CD14-positive monocyte (primary cell): Measurements from ENCODE around the gene TBX18. TPM values are rescaled to one million over a fixed set of nuclear protein-coding genes. Genes with fewer than 3 reads are reported as not detected.

Source experiments
- DNase-seq, 3 donors: peaks; one replicate each; pipeline ENCODE4 v3.0.0-alpha.2; 2011 to 2022
- H2AFZ ChIP-seq: 2 replicates; pipeline ENCODE4 v1.6.0; 2012; ENCODE audit warnings: mild to moderate bottlenecking, low read depth, low read length, inconsistent platforms; ENCODE audit not compliant: insufficient read depth, poor library complexity, severe bottlenecking
- H3K27ac ChIP-seq, 2 donors: 1 replicate in 1 of 2; 2 replicates in 1 of 2; pipeline ENCODE4 v1.5.1; 2012 to 2013; ENCODE audit warnings: low read length in 2 of 2, control low read depth in 1 of 2, inconsistent platforms in 1 of 2, low read depth in 1 of 2, mild to moderate bottlenecking in 1 of 2
- H3K27me3 ChIP-seq, 2 donors: one replicate each; pipeline versions ENCODE4 v1.6.0 to v1.6.1; 2011 to 2013; ENCODE audit warnings: low read length in 2 of 2; ENCODE audit not compliant: control insufficient read depth in 2 of 2, insufficient read depth in 2 of 2
- H3K36me3 ChIP-seq, 2 donors: replicated peaks in 1 of 2; 1 replicate in 1 of 2; 2 replicates in 1 of 2; pipeline versions ENCODE4 v1.5.1 to v1.6.1; 2012 to 2013; ENCODE audit warnings: low read length in 2 of 2, control low read depth in 1 of 2, inconsistent platforms in 1 of 2, mild to moderate bottlenecking in 1 of 2; ENCODE audit not compliant: insufficient read depth in 2 of 2, control insufficient read depth in 1 of 2
- H3K4me1 ChIP-seq, 2 donors: 1 replicate in 1 of 2; 2 replicates in 1 of 2; pipeline versions ENCODE4 v1.5.1 to v1.6.1; 2012 to 2013; ENCODE audit warnings: low read length in 2 of 2, control low read depth in 1 of 2, inconsistent platforms in 1 of 2, mild to moderate bottlenecking in 1 of 2, moderate library complexity in 1 of 2; ENCODE audit not compliant: insufficient read depth in 2 of 2, control insufficient read depth in 1 of 2
- H3K4me2 ChIP-seq: replicated peaks from 2 replicates; pipeline ENCODE3; 2012; ENCODE audit warnings: low read length, moderate library complexity, mild to moderate bottlenecking; ENCODE audit not compliant: poor library complexity, severe bottlenecking; ENCODE audit errors: extremely low read depth
- H3K4me3 ChIP-seq, 3 experiments: fragments of 200-600 bp in 1 of 3; sonication (generic) in 1 of 3; replicated peaks in 1 of 3; 1 replicate in 2 of 3; 2 replicates in 1 of 3; pipeline ENCODE4 v1.5.1; 2011 to 2013; ENCODE audit warnings: low read length in 3 of 3, mild to moderate bottlenecking in 3 of 3, control low read depth in 2 of 3, low read depth in 2 of 3, inconsistent platforms in 1 of 3, moderate library complexity in 1 of 3
- H3K79me2 ChIP-seq: 2 replicates; pipeline ENCODE4 v1.6.0; 2012; ENCODE audit warnings: mild to moderate bottlenecking, control low read depth, inconsistent platforms, low read length, moderate library complexity; ENCODE audit not compliant: insufficient read depth
- H3K9ac ChIP-seq: 2 replicates; pipeline ENCODE4 v1.6.0; 2017; ENCODE audit warnings: low read length, mild to moderate bottlenecking; ENCODE audit not compliant: insufficient read depth, poor library complexity, severe bottlenecking
- H3K9me3 ChIP-seq, 2 donors: replicated peaks in 1 of 2; 1 replicate in 1 of 2; 2 replicates in 1 of 2; pipeline versions ENCODE4 v1.5.1 to v1.6.1; 2012 to 2013; ENCODE audit warnings: low read length in 2 of 2, control low read depth in 1 of 2; ENCODE audit not compliant: control insufficient read depth in 1 of 2, insufficient read depth in 1 of 2
- H4K20me1 ChIP-seq: 2 replicates; pipeline ENCODE4 v1.6.0; 2012; ENCODE audit warnings: mild to moderate bottlenecking, low read length, control low read depth, moderate library complexity; ENCODE audit not compliant: insufficient read depth
- H3K27ac Mint-ChIP-seq, 7 donors: one replicate each; pipeline ENCODE4 v1.8.0; 2020; ENCODE audit warnings: mild to moderate bottlenecking in 7 of 7, mixed read lengths in 7 of 7, moderate library complexity in 6 of 7, inconsistent platforms in 2 of 7
- H3K27me3 Mint-ChIP-seq, 3 donors: one replicate each; pipeline ENCODE4 v1.8.0; 2021 to 2022; ENCODE audit warnings: low read depth in 3 of 3, mild to moderate bottlenecking in 3 of 3, mixed read lengths in 3 of 3, moderate library complexity in 3 of 3, inconsistent platforms in 1 of 3
- H3K36me3 Mint-ChIP-seq, 2 donors: one replicate each; pipeline ENCODE4 v1.8.0; 2020; ENCODE audit warnings: mixed read lengths in 2 of 2, inconsistent platforms in 1 of 2, mild to moderate bottlenecking in 1 of 2
- H3K4me1 Mint-ChIP-seq: one replicate; pipeline ENCODE4 v1.8.0; 2020; ENCODE audit warnings: mild to moderate bottlenecking, mixed read lengths
- H3K4me3 Mint-ChIP-seq, 2 donors: one replicate each; pipeline ENCODE4 v1.8.0; 2020; ENCODE audit warnings: mild to moderate bottlenecking in 2 of 2, mixed read lengths in 2 of 2, moderate library complexity in 1 of 2
- H3K9me3 Mint-ChIP-seq, 7 donors: one replicate each; pipeline ENCODE4 v1.8.0; 2020 to 2022; ENCODE audit warnings: mixed read lengths in 7 of 7, mild to moderate bottlenecking in 6 of 7, moderate library complexity in 6 of 7, inconsistent platforms in 2 of 7
- WGBS: methylation state at CpG from one replicate; pipeline ENCODE4 v1.1.5; 2013; ENCODE audit warnings: missing lambda C conversion rate; ENCODE audit not compliant: insufficient coverage; 5-methylcytosine and 5-hydroxymethylcytosine counted together
- intact Hi-C, 2 donors: fragments of 100-400 bp; cut with micrococcal nuclease; formaldehyde crosslinking; loops; one replicate each; pipeline versions ENCODE4 v1.15.0 to v1.15.1; 2023
- polyA plus RNA-seq, 3 donors: library from polyadenylated mRNA; depleted of rRNA in 1 of 3; unstranded in 2 of 3; stranded (reverse) in 1 of 3; fragments of 300-500 nt in 2 of 3; fragments of >200 nt in 1 of 3; fragmentation: Illumina TruSeq in 2 of 3; gene quantifications; 1 replicate in 2 of 3; 2 replicates in 1 of 3; pipeline ENCODE4 v1.2.3, GENCODE V29; 2012 to 2021
- TF ChIP-seq, protein P1 (sequence below): fragments of 200-600 bp; IDR thresholded peaks from one replicate; pipeline ENCODE4 v1.8.0; 2022; ENCODE audit warnings: antibody characterized with exemption, mild to moderate bottlenecking

The TBX18 gene
- polyA plus RNA-seq, 3 donors: 0.01 TPM; not detected in 2

- H3K9ac ChIP-seq: no peak overlapping the region
- no peak overlapping the region for H3K4me2 ChIP-seq
- no peaks in the 10 kb centered on the region for H3K36me3 ChIP-seq
- Mint-ChIP-seq H3K9me3 (peaks cover 8 to 61% (median 54%) of the 10 kb centered on the region in 7 donors), H3K27me3 (peaks cover 90 to 97% (median 94%) of the 10 kb centered on the region in 3 donors), H3K4me3 (peak overlapping the region in 1 of 2 donors; percentile 84), H3K36me3 (peaks cover 4 to 16% of the 10 kb centered on the region in 2 donors), H3K27ac (peak overlapping the region in 1 of 7 donors; percentile 35), H3K4me1 (peaks cover 16% of the 10 kb centered on the region)
- no peak overlapping the region for H3K27ac ChIP-seq
- H3K4me3 ChIP-seq: no peak overlapping the region
- H4K20me1 ChIP-seq: no peaks in the 10 kb centered on the region
- DNase-seq: no peak
- H3K79me2 ChIP-seq: no peaks in the 10 kb centered on the region
- intact Hi-C loops: no loop called here
- H3K27me3 ChIP-seq: peaks cover 87 to 99% of the 10 kb centered on the region in 2 donors
- TF ChIP-seq, protein P1, sequence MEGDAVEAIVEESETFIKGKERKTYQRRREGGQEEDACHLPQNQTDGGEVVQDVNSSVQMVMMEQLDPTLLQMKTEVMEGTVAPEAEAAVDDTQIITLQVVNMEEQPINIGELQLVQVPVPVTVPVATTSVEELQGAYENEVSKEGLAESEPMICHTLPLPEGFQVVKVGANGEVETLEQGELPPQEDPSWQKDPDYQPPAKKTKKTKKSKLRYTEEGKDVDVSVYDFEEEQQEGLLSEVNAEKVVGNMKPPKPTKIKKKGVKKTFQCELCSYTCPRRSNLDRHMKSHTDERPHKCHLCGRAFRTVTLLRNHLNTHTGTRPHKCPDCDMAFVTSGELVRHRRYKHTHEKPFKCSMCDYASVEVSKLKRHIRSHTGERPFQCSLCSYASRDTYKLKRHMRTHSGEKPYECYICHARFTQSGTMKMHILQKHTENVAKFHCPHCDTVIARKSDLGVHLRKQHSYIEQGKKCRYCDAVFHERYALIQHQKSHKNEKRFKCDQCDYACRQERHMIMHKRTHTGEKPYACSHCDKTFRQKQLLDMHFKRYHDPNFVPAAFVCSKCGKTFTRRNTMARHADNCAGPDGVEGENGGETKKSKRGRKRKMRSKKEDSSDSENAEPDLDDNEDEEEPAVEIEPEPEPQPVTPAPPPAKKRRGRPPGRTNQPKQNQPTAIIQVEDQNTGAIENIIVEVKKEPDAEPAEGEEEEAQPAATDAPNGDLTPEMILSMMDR: no peak
- 10% methylated on average over 34 of the region's 38 CpGs for WGBS
- H3K4me1 ChIP-seq: peaks cover 9 to 23% of the 10 kb centered on the region in 2 donors
- H3K9me3 ChIP-seq: peaks cover 48 to 74% of the 10 kb centered on the region in 2 donors
- H2AFZ ChIP-seq: no peak overlapping the region
Observed at GRCh38 chr6:84766799-84767525, 2.6 kb upstream of the TBX18 start.

- Mint-ChIP-seq H3K4me1 (peaks cover 16% of the 10 kb centered on the region), H3K36me3 (peaks cover 4 to 16% of the 10 kb centered on the region in 2 donors), H3K4me3 (peak overlapping the region in 1 of 2 donors; percentile 84), H3K27ac (no peak overlapping the region), H3K9me3 (peaks cover 8 to 61% (median 51%) of the 10 kb centered on the region in 7 donors), H3K27me3 (peaks cover 90 to 96% (median 94%) of the 10 kb centered on the region in 3 donors)
- no peak overlapping the region for H2AFZ ChIP-seq
- H3K9ac ChIP-seq: no peak overlapping the region
- peaks cover 46 to 70% of the 10 kb centered on the region in 2 donors for H3K9me3 ChIP-seq
- no peak overlapping the region for H3K27ac ChIP-seq
- peaks cover 87 to 99% of the 10 kb centered on the region in 2 donors for H3K27me3 ChIP-seq
- intact Hi-C loops: no loop called here
- WGBS: 5% methylated on average over 31 of the region's 32 CpGs
- H3K4me2 ChIP-seq: no peak overlapping the region
- no peak for DNase-seq
- no peaks in the 10 kb centered on the region for H3K36me3 ChIP-seq
- TF ChIP-seq, protein P1: no peak
- H3K4me3 ChIP-seq: no peak overlapping the region
- H3K79me2 ChIP-seq: no peaks in the 10 kb centered on the region
- H3K4me1 ChIP-seq: peaks cover 9 to 23% of the 10 kb centered on the region in 2 donors
- no peaks in the 10 kb centered on the region for H4K20me1 ChIP-seq
Observed at GRCh38 chr6:84766118-84766798, 1.9 kb upstream of the TBX18 start.
